Uterus (tissue), 4 donors: ENCODE measurements around the gene CCDC91. TPM values are rescaled to one million over a fixed set of nuclear protein-coding genes. Genes with fewer than 3 reads are reported as not detected.

Source experiments
- DNase-seq, 2 donors: peaks; one replicate each; pipeline ENCODE4 v3.0.0-alpha.2; 2019 to 2020
- H3K27ac ChIP-seq, 2 donors: fragments of 200-600 bp; sonication (generic); 1 replicate in 1 of 2; 2 replicates in 1 of 2; pipeline ENCODE4 v1.5.1; 2016 to 2018
- H3K27me3 ChIP-seq, 2 donors: fragments of 200-600 bp; sonication (generic); one replicate each; pipeline ENCODE4 v1.5.1; 2018 to 2019; ENCODE audit warnings: control low read depth in 1 of 2
- H3K36me3 ChIP-seq, 2 donors: fragments of 200-600 bp; sonication (generic); one replicate each; pipeline ENCODE4 v1.5.1; 2019; ENCODE audit warnings: control low read depth in 1 of 2
- H3K4me1 ChIP-seq, 2 donors: fragments of 200-600 bp; sonication (generic); one replicate each; pipeline ENCODE4 v1.5.1; 2018 to 2019; ENCODE audit warnings: control low read depth in 1 of 2
- H3K4me3 ChIP-seq, 2 donors: fragments of 200-600 bp; sonication (generic); 1 replicate in 1 of 2; 2 replicates in 1 of 2; pipeline ENCODE4 v1.5.1; 2018 to 2019; ENCODE audit warnings: mild to moderate bottlenecking in 1 of 2
- H3K9me3 ChIP-seq, 2 donors: fragments of 200-600 bp; sonication (generic); one replicate each; pipeline ENCODE4 v1.5.1; 2019; ENCODE audit warnings: control low read depth in 1 of 2
- CTCF ChIP-seq, 4 experiments: fragments of 200-600 bp in 2 of 4; fragments of 450-650 bp in 2 of 4; sonication (generic) in 2 of 4; IDR thresholded peaks; one replicate each; pipeline ENCODE4 v1.5.1; 2016 to 2019; ENCODE audit warnings: antibody characterized with exemption in 4 of 4, mild to moderate bottlenecking in 2 of 4, moderate library complexity in 1 of 4
- POLR2A ChIP-seq, 2 donors: fragments of 450-650 bp; IDR thresholded peaks; one replicate each; pipeline ENCODE4 v1.6.1; 2016; ENCODE audit warnings: antibody characterized with exemption in 2 of 2, mild to moderate bottlenecking in 1 of 2, moderate library complexity in 1 of 2
- intact Hi-C: fragments of 100-400 bp; cut with DNase I; formaldehyde crosslinking; loops from one replicate; pipeline ENCODE4 v1.15.1; 2023; ENCODE audit warnings: low total_unique reads
- total RNA-seq, 4 donors: library from RNA; depleted of rRNA in 3 of 4; stranded (reverse); fragments of >200 nt in 3 of 4; gene quantifications; one replicate each; pipeline versions ENCODE4 v1.1.0 to v1.2.4, GENCODE V29; 2014 to 2023
- donor health status: DM: yes; HTN: yes; CAD: no.

The CCDC91 gene
- total RNA-seq, 4 donors from 2014 or later: 24.7 to 49.7 (median 41.0) TPM

- H3K36me3 ChIP-seq: no peaks in the 10 kb centered on the region
- H3K27ac ChIP-seq: no peak overlapping the region
- TF ChIP-seq CTCF (IDR thresholded peaks at IDR 0.05): no peak
- TF ChIP-seq POLR2A (IDR thresholded peaks at IDR 0.05): no peak
- no peak for DNase-seq
- H3K9me3 ChIP-seq: peaks cover 0 to 20% of the 10 kb centered on the region in 2 donors
- no peak overlapping the region for H3K4me3 ChIP-seq
- H3K4me1 ChIP-seq: no peaks in the 10 kb centered on the region
- H3K27me3 ChIP-seq: no peaks in the 10 kb centered on the region
- intact Hi-C loops: no loop called here
These were observed 79.6 kb downstream of the CCDC91 start for GRCh38 chr12:28269851-28270250.

GRCh38 chr12:28278499-28278898, 88.2 kb downstream of the CCDC91 start:
- Histone ChIP-seq H3K36me3 (no peaks in the 10 kb centered on the region), H3K4me1 (no peaks in the 10 kb centered on the region), H3K27me3 (no peaks in the 10 kb centered on the region), H3K4me3 (no peak overlapping the region), H3K9me3 (peaks cover 0 to 10% of the 10 kb centered on the region in 2 donors), H3K27ac (no peak overlapping the region)
- no peak for DNase-seq
- intact Hi-C loops: no loop called here
- TF ChIP-seq CTCF (IDR thresholded peaks at IDR 0.05) (no peak), POLR2A (IDR thresholded peaks at IDR 0.05) (no peak)

DNA sequence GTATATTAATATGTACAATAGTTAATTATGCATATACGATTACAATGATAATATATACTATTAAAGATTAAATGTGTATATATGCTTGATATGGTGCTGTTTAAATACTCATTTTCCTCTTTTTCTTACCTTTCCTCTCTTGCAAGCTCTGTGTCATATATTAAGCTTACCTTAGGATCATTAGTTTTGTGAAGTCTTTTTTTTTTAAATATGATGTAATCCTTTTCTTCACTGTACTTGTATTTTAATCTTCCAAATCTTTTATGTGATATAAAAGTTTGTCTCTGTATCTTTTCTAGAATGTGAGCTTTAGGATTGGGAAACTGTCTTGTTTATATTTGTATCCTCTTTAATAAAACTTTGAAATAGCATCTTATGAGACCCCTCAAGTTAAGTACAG, 88.7 kb downstream of the CCDC91 start:
- no peaks in the 10 kb centered on the region for H3K36me3 ChIP-seq
- H3K4me1 ChIP-seq: no peaks in the 10 kb centered on the region
- H3K4me3 ChIP-seq: no peak overlapping the region
- intact Hi-C loops: no loop called here
- TF ChIP-seq CTCF (IDR thresholded peaks at IDR 0.05): no peak
- TF ChIP-seq POLR2A (IDR thresholded peaks at IDR 0.05): no peak
- no peak overlapping the region for H3K27ac ChIP-seq
- no peak for DNase-seq
- H3K27me3 ChIP-seq: no peaks in the 10 kb centered on the region
- peaks cover 0 to 10% of the 10 kb centered on the region in 2 donors for H3K9me3 ChIP-seq

DNA sequence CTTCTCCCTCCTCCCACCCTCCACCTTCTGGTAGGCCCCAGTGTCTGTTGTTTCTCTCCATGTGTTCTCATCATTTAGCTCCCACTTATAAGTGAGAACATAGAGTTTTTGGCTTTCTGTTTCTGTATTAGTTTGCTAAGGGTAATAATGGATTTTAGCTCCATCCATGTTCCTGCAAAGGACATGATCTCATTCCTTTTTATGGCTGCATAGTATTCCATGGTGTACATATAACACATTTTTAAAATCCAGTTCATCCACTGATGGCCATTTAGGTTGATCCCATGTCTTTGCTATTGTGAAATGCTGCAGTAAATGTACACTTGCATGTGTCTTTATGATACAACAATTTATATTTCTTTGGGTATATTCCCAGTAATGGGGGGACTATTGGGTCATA, 96.1 kb downstream of the CCDC91 start:
- Histone ChIP-seq H3K9me3 (peaks cover 0 to 26% of the 10 kb centered on the region in 2 donors), H3K36me3 (no peaks in the 10 kb centered on the region), H3K4me3 (no peak overlapping the region), H3K27ac (no peak overlapping the region), H3K4me1 (no peaks in the 10 kb centered on the region), H3K27me3 (no peaks in the 10 kb centered on the region)
- intact Hi-C loops: no loop called here
- DNase-seq: no peak
- TF ChIP-seq CTCF (IDR thresholded peaks at IDR 0.05) (no peak), POLR2A (IDR thresholded peaks at IDR 0.05) (no peak)

- intact Hi-C loops: no loop called here
These were observed 100.0 kb downstream of the CCDC91 start for GRCh38 chr12:28290262-28290661.

More at GRCh38 chr12:28290262-28290661, 100.0 kb downstream of the CCDC91 start:
- TF ChIP-seq CTCF (IDR thresholded peaks at IDR 0.05) (no peak), POLR2A (IDR thresholded peaks at IDR 0.05) (no peak)
- no peaks in the 10 kb centered on the region for H3K27me3 ChIP-seq
- DNase-seq: no peak
- no peak overlapping the region for H3K4me3 ChIP-seq
- H3K27ac ChIP-seq: no peak overlapping the region
- no peaks in the 10 kb centered on the region for H3K36me3 ChIP-seq
- H3K4me1 ChIP-seq: no peaks in the 10 kb centered on the region
- peaks cover 0 to 17% of the 10 kb centered on the region in 2 donors for H3K9me3 ChIP-seq
